Dedifferentiated amniotic fluid mesenchymal stem cell (primary cell): ENCODE data around the gene ITM2A.

ENCODE experiments used
- DNase-seq: peaks from one replicate; pipeline ENCODE4 v3.0.0-alpha.2; 2016; ENCODE audit errors: extremely low spot score

Gene ITM2A

GRCh38 chrX:79366873-79367749 is at the start of gene ITM2A:
TSS of gene ITM2A (minus strand) at chrX:79367334. CDS start at chrX:79367215, 119 bp downstream.
- no peak for DNase-seq

- no peak for DNase-seq
Measured at GRCh38 chrX:79415056-79415455, 47.9 kb upstream of the ITM2A start.

DNA sequence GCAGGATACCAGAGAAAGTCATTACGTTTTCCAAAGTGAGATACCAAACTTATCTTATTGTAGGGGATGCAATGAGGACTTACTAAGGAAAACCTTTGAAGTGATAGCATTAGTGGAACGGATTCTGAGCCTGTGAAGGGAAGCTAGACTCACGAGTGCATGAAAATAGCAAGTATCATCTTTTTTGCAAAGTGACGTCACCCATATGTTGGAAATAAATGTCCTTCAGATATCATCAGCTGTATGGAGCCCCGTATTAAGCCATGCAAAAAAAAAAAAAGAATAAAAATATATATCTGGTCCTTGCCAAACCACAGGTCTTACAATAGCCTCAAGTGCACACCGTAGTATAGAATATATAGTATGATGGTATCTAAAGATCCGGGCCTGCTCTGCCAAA is 46.8 kb upstream of the ITM2A start:
- DNase-seq = no peak

DNA sequence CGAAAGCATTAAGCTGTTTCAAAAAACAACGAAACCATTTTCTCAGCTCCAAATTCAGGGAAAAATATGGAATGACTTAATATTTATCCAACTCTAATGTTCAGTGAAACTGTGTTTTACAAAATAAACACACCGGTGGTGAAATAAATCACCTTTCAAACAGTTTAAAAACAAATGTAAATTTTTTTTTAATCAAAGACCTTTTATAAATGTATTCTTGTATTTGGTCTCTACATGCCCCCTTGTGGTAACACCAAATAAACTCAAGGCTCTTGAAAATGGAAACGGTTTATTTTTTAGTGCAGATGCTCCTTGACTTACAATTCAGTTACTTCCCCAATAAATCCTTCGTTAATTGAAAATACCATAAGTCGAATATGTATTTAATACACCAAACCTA is 45.8 kb upstream of the ITM2A start:
- DNase-seq = no peak

- no peak for DNase-seq
Measured at GRCh38 chrX:79412166-79412565, 45.0 kb upstream of the ITM2A start.

GRCh38 chrX:79409657-79410056 is 42.5 kb upstream of the ITM2A start:
- DNase-seq = no peak

- DNase-seq = no peak
Measured at GRCh38 chrX:79408623-79409322, 41.6 kb upstream of the ITM2A start.

GRCh38 chrX:79400623-79401022 is 33.5 kb upstream of the ITM2A start:
- no peak for DNase-seq

DNA sequence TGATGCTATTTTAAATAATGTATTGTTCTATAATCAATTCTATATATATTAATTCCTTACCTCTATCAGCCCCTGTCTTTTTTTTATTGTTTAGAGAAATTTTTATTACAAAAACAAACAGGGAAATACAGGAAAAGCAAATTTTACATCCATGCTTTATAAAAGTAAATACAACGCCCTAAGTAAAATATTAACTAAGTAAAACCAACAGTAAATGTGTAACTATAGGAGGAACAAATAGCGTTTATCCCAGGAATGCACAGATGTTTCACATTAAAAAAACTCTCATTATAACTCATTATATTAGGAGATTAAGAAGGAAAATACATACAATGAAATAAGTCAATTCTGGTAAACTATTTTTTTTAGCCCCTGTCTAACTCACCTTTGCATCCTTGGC is 8.2 kb upstream of the ITM2A start:
- no peak for DNase-seq

DNA sequence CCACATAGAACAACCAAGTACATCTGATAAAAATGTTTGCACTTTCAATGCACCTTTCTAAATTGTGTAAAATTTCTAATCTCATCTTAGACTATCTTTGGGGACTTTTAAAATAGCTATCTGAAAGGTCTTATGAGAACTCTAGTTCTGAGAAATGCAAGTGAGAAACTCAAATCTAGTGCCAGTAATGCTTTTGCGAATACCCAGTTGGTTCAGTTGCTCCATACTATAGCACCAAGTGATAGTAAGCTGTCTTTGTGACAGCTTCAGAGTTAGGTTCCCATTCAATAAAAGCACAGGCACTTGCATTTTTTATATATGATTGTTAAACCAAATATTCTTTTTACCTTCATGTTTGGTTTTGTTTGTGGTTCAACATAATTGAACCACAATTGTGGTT is 4.5 kb upstream of the ITM2A start:
- no peak for DNase-seq

- no peak for DNase-seq
Measured at GRCh38 chrX:79371101-79371500, 4.0 kb upstream of the ITM2A start.

DNA sequence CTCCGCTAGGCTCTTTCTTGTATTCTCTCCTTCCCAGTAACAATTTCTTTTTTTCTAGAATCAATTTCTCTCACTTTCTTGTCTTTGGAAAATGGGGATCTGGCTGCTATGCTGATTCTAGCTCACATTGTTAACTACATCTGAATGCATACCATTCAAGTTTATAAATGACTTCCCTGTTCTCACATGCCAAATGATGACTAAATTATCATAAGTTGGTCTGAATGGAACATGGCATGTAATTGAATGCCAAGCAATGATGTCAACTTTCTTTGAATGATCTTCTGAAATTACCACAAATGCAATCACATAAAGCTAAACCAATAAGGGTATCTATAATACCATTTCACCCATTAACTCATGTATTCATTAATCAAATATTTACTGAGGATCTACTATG is 2.7 kb upstream of the ITM2A start:
- no peak for DNase-seq

GRCh38 chrX:79368441-79368840 is 1.3 kb upstream of the ITM2A start:
- DNase-seq = no peak

DNA sequence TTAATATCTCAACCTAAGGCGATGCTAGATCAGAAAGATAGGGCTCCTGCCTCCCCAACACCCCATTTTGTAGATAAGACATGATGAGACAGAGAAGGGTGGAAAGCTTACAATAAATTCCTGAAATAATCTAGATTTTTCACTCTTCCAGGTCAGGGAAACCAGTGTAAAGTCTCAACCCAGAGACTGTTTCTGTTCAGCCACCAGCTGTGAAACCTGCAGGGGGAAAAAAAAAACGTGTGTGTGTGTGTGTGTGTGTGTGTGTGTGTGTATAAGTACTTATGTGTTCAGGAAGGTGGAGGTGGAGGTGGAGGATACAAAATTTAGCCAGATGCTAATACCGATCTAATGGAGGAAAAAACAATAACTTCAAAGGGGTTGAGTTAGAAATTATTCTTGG is 773 bp upstream of the ITM2A start:
- no peak for DNase-seq

DNA sequence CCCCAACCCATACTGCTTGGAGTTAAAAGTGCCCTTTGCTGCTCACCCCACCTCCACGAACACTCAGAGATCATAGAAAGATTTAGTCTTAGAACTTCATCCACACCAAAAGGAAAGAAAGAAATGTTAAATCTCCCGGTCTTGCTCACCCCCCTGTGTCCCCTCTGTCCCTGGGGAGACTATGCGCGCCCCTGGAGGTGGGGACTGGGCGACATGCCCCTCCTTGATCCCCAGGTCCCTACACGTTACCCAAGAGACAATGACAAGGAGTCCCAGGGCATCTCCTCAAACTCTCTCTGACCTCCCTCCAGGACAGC is 620 bp downstream of the ITM2A start:
- DNase-seq = no peak

GRCh38 chrX:79365591-79365990 is 1.5 kb downstream of the ITM2A start:
- DNase-seq = no peak

- no peak for DNase-seq
Measured at GRCh38 chrX:79364306-79364705, 2.8 kb downstream of the ITM2A start.

DNA sequence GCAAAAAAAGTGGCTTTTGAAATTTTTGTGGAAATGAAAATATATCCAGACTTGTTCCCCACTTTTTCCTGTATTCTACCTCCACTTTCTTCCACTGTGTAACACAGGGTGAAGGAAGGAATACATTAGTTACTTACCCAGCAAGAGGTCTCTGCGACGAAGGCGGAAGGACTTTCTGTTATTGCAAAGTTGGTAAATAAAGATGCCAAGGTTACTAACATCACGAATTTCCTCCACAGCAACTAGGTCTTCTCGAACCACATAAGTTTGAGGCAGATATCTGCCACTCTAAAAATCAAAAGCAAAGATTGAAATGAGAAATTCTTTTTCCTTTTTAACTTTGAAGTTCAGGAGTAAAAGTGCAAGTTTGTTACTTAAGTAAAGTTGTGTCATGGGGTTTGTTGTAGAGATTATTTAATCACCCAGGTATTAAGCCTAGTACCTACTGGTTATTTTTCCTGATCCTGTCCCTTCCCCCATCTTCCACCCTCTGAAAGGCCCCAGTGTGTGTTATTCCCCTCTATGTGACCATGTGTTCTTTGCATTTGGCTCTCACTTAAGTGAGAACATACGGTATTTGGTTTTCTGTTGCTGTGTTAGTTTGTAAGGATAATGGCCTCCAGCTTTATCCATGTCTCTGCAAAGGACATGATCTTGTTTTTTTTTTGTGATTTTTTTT is 5.8 kb downstream of the ITM2A start:
- no peak for DNase-seq

- DNase-seq = no peak
Measured at GRCh38 chrX:79336869-79337815, 30.0 kb downstream of the ITM2A start.

DNA sequence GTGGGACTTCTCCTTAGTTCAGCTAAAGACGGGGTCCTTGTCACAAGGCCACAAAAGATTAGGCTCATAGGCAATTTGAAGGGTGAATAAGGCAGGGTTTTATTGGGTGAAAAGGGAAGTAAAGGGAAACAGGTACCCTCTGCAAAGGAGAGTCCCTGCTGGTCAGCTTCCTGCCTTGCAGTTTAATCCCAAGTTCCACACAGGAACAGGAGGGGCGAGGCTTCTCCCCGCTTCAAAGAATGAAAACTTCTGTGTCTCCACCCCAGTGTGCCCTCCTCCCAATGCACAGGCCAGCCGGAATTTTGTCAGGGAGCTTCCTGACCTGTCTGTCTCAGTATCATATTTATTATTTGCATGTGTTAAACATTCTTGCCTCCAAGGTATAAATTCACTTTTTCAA is 37.1 kb downstream of the ITM2A start:
- no peak for DNase-seq

DNA sequence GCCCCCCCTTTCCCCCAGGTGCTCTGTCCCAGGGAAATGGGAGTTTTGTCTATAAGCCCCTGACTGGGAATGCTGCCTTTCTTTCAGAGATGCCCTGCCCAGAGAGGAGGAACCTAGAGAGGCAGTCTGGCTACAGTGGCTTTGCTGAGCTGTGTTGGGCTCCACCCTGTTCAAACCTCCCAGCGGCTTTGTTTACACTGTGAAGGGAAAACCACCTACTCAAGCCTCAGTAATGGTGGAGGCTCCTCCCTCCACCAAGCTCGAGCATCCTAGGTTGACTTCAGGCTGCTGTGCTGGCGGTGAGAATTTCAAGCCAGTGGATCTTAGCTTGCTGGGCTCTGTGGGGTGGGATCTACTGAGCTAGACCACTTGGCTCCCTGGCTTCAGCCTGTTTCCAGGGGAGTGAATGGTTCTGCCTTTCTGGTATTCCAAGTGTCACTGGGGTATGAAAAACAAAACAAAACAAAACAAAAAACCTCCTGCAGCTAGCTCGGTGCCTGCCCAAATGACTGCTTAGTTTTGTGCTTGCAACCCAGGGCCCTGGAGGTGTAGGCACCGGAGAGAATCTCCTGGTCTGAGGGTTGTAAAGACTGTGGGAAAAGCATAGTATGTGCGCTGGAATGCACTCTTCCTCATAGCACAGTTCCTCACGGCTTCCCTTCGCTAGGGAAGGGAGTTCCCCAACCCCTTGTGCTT is 41.7 kb downstream of the ITM2A start:
- DNase-seq = no peak
